22Rv1 (cell line): ENCODE measurements around the gene SNTB2.

Experiments used
- ZFX ChIP-seq: fragments of 450-650 bp; IDR thresholded peaks from 2 replicates; pipeline ENCODE4 v1.6.1; 2017; ENCODE audit warnings: antibody characterized with exemption, borderline replicate concordance
- TF ChIP-seq, protein P1 (sequence below): fragments of 450-650 bp; IDR thresholded peaks from 2 replicates; pipeline ENCODE4 v1.5.1; 2017; ENCODE audit warnings: mild to moderate bottlenecking

DNA sequence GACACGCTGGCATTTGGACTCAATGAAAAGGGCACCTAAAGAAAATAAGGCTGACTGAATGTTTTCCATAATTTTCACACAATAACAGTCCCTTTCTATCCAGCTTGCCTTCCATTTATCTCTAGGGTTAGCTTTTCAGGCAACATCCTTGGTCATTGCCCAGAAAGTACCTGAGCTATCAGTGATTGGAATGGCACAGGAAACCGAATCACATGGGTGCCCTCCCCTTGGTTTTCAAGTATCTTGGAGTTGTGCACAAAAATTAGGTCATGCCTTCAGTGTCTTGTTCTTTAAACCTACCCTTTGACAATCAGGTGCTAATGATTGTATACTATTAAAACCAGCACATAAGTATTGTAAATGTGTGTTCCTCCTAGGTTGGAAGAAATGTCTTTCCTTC, 120.9 kb downstream of the SNTB2 start:
- TF ChIP-seq, protein P1, sequence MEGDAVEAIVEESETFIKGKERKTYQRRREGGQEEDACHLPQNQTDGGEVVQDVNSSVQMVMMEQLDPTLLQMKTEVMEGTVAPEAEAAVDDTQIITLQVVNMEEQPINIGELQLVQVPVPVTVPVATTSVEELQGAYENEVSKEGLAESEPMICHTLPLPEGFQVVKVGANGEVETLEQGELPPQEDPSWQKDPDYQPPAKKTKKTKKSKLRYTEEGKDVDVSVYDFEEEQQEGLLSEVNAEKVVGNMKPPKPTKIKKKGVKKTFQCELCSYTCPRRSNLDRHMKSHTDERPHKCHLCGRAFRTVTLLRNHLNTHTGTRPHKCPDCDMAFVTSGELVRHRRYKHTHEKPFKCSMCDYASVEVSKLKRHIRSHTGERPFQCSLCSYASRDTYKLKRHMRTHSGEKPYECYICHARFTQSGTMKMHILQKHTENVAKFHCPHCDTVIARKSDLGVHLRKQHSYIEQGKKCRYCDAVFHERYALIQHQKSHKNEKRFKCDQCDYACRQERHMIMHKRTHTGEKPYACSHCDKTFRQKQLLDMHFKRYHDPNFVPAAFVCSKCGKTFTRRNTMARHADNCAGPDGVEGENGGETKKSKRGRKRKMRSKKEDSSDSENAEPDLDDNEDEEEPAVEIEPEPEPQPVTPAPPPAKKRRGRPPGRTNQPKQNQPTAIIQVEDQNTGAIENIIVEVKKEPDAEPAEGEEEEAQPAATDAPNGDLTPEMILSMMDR: no peak
- no peak for TF ChIP-seq ZFX
